NCI-H1694 (cell line): Measurements from ENCODE around the gene PSME1.

Source experiments
- DNase-seq: peaks from one replicate; lab custom pipeline; 2025; lab: John Stamatoyannopoulos, UW

Gene PSME1

GRCh38 chr14:24130380-24130716 is 5.6 kb upstream of the PSME1 start, which contains the start of gene FITM1:
Gene FITM1 (plus strand): TSS chr14:24130659. CDS start chr14:24131564, 905 bp downstream.
- no peak for DNase-seq

GRCh38 chr14:24130717-24131548 is 5.1 kb upstream of the PSME1 start:
- DNase-seq, result no peak

GRCh38 chr14:24131549-24131966 is 4.4 kb upstream of the PSME1 start:
- no peak for DNase-seq

- no peak for DNase-seq
Observed at GRCh38 chr14:24132061-24132685, 3.8 kb upstream of the PSME1 start.

- DNase-seq, result no peak
Observed at GRCh38 chr14:24132976-24133375, 3.0 kb upstream of the PSME1 start.

GRCh38 chr14:24133735-24134134 is 2.3 kb upstream of the PSME1 start:
- no peak for DNase-seq

GRCh38 chr14:24135584-24135833 is 485 bp upstream of the PSME1 start:
- DNase-seq, result no peak

GRCh38 chr14:24136684-24137528 is 912 bp downstream of the PSME1 start:
- no peak for DNase-seq

- no peak for DNase-seq
Observed at GRCh38 chr14:24137529-24138395, 1.8 kb downstream of the PSME1 start.

- DNase-seq, result no peak
Observed at GRCh38 chr14:24138396-24139271, 2.6 kb downstream of the PSME1 start.

- DNase-seq, result no peak
Observed at GRCh38 chr14:24139272-24139934, 3.4 kb downstream of the PSME1 start.

- peak; percentile 100 for DNase-seq
Observed at GRCh38 chr14:24141097-24141880, 5.3 kb downstream of the PSME1 start, which contains the start of gene EMC9. Gene EMC9 (minus strand): TSS chr14:24141591. CDS start chr14:24141304, 287 bp downstream.

GRCh38 chr14:24143511-24143910 is 7.5 kb downstream of the PSME1 start:
- DNase-seq, result no peak

- no peak for DNase-seq
Observed at GRCh38 chr14:24144451-24144850, 8.5 kb downstream of the PSME1 start.

- no peak for DNase-seq
Observed at GRCh38 chr14:24145219-24145618, 9.2 kb downstream of the PSME1 start.

GRCh38 chr14:24145690-24146452 is 9.9 kb downstream of the PSME1 start:
- no peak for DNase-seq

- peak; percentile 91 for DNase-seq
Observed at GRCh38 chr14:24146453-24146977, 10.5 kb downstream of the PSME1 start, which contains the start of gene PSME2. Gene PSME2 (minus strand): TSS chr14:24146610. CDS start chr14:24146581, 29 bp downstream.
